GM12891 (cell line): ENCODE data around the gene APOE.

Experiments used
- POLR2A ChIP-seq: IDR thresholded peaks from 2 replicates; pipeline ENCODE4 v1.6.1; 2011; ENCODE audit warnings: low read depth, low read length, control low read depth
- POLR2AphosphoS5 ChIP-seq: IDR thresholded peaks from 2 replicates; pipeline ENCODE4 v1.6.1; 2011; ENCODE audit warnings: low read depth, low read length, control low read depth
- SPI1 ChIP-seq: IDR thresholded peaks from 2 replicates; pipeline ENCODE4 v1.6.1; 2011; ENCODE audit warnings: low read depth, low read length, control low read depth
- TAF1 ChIP-seq: IDR thresholded peaks from 2 replicates; pipeline ENCODE4 v1.6.1; 2011; ENCODE audit warnings: low read depth, low read length, control low read depth

DNA sequence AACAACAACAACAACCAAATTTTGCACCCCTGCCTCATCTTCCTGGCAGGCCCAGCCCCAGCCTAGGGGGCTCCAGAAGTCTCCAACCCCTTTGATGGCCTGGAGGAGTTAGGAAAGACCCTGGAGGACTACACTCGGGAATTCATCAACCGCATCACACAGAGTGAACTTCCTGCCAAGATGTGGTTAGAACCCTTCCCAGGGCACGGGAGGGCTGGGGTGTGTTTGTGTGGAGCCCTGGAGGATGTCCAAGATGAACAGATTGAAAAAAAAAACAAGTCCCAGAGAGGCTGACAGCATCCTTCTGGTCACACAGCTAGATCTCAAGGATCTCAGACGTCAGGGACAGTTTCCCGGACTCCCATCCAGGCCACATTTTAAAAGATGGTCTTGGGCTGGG, 22.1 kb downstream of the APOE start:
- TF ChIP-seq POLR2A, result no peak
- no peak for TF ChIP-seq POLR2AphosphoS5
- TF ChIP-seq TAF1, result no peak
- no peak for TF ChIP-seq SPI1
